SU-DHL-6 (cell line): ENCODE results near the gene PRKAG3.
"Not testable (repeated sequence)": the region's sequence is repeated elsewhere in the genome, so short reads cannot be mapped to it uniquely, and the experiment has no call there.

Experiments used
- H2AFZ ChIP-seq: fragments of 200-600 bp; sonication (generic); 2 replicates; pipeline ENCODE4 v1.6.1; 2014; ENCODE audit warnings: low read depth, mild to moderate bottlenecking, moderate library complexity, mixed read lengths, antibody characterized with exemption, low read length; ENCODE audit not compliant: severe bottlenecking
- H3F3A ChIP-seq: fragments of 200-600 bp; shearing (Covaris generic); 2 replicates; pipeline ENCODE4 v1.6.0; 2016; ENCODE audit warnings: antibody characterized with exemption, mild to moderate bottlenecking; ENCODE audit not compliant: insufficient read depth
- H3K27ac ChIP-seq: fragments of 200-600 bp; sonication (generic); 2 replicates; pipeline ENCODE4 v1.5.1; 2016; ENCODE audit warnings: low read depth, mild to moderate bottlenecking, low read length, moderate library complexity, mixed read lengths
- H3K27me3 ChIP-seq: fragments of 200-600 bp; sonication (generic), shearing (Covaris generic); 2 replicates; pipeline ENCODE4 v1.6.0; 2014; ENCODE audit warnings: mild to moderate bottlenecking, low read length
- H3K36me3 ChIP-seq: fragments of 200-600 bp; sonication (generic); 2 replicates; pipeline ENCODE4 v1.6.1; 2014; ENCODE audit warnings: mild to moderate bottlenecking, low read length, mixed read lengths
- H3K4me2 ChIP-seq: fragments of 300-600, 200-600 bp; shearing (Covaris generic), sonication (generic); 2 replicates; pipeline ENCODE4 v1.6.0; 2014; ENCODE audit warnings: low read length, low read depth, mild to moderate bottlenecking; ENCODE audit not compliant: poor library complexity, severe bottlenecking
- H3K4me3 ChIP-seq: fragments of 200-600 bp; sonication (generic); 2 replicates; pipeline ENCODE4 v1.5.1; 2014; ENCODE audit warnings: antibody characterized with exemption, low read length, mild to moderate bottlenecking, mixed read lengths; ENCODE audit not compliant: insufficient read depth, poor library complexity, severe bottlenecking
- H3K79me2 ChIP-seq: fragments of 200-600 bp; sonication (generic); 2 replicates; pipeline ENCODE4 v1.6.1; 2014; ENCODE audit warnings: mild to moderate bottlenecking, low read length, moderate library complexity; ENCODE audit not compliant: insufficient read depth
- H3K9ac ChIP-seq: fragments of 200-600 bp; sonication (generic); 2 replicates; pipeline ENCODE4 v1.7.0; 2014; ENCODE audit warnings: mild to moderate bottlenecking, low read length
- H3K9me2 ChIP-seq: fragments of 200-600 bp; sonication (generic); replicated peaks from 2 replicates; pipeline ENCODE4 v1.6.1; 2014; ENCODE audit warnings: low read length; ENCODE audit not compliant: insufficient read depth
- H3K9me3 ChIP-seq: fragments of 200-600 bp; sonication (generic); 2 replicates; pipeline ENCODE4 v1.6.1; 2014; ENCODE audit warnings: low read length, mixed read lengths; ENCODE audit not compliant: insufficient read depth
- H4K20me1 ChIP-seq: fragments of 200-600 bp; sonication (generic); 2 replicates; pipeline ENCODE4 v1.6.1; 2014; ENCODE audit warnings: low read depth, mild to moderate bottlenecking, antibody characterized with exemption, low read length, moderate library complexity, mixed read lengths
- CTCF ChIP-seq: fragments of 200-600 bp; sonication (generic); IDR thresholded peaks from one replicate; pipeline ENCODE4 v1.5.1; 2017; ENCODE audit warnings: antibody characterized with exemption, mild to moderate bottlenecking, low read length, moderate library complexity; ENCODE audit not compliant: insufficient read depth, poor library complexity, severe bottlenecking
- EZH2phosphoT487 ChIP-seq: fragments of 200-600 bp; sonication (generic), shearing (Covaris generic); conservative IDR thresholded peaks from 2 replicates; pipeline ENCODE4 v1.6.1; 2018; ENCODE audit warnings: mild to moderate bottlenecking, antibody characterized with exemption, low read length, moderate library complexity, mixed read lengths

Gene PRKAG3

GRCh38 chr2:218849721-218850120, 18.1 kb upstream of the PRKAG3 start:
- Histone ChIP-seq H3K27ac (no peak overlapping the region), H3K4me3 (no peak overlapping the region)
- TF ChIP-seq CTCF, result no peak
- no peak for TF ChIP-seq EZH2phosphoT487

GRCh38 chr2:218846963-218847362, 15.4 kb upstream of the PRKAG3 start:
- H3K27ac ChIP-seq, H3K79me2 ChIP-seq, H2AFZ ChIP-seq, H3K9me2 ChIP-seq, H3F3A ChIP-seq, H3K4me2 ChIP-seq, H3K9ac ChIP-seq, H3K4me3 ChIP-seq, H3K27me3 ChIP-seq, H4K20me1 ChIP-seq, H3K36me3 ChIP-seq, H3K9me3 ChIP-seq: not testable (repeated sequence)

More at GRCh38 chr2:218849721-218850120, 18.1 kb upstream of the PRKAG3 start:
- no peaks in the 10 kb centered on the region for H3K79me2 ChIP-seq
- H3K9me3 ChIP-seq, result no peaks in the 10 kb centered on the region
- H3K9me2 ChIP-seq, result no peaks in the 10 kb centered on the region
- H3K9ac ChIP-seq, result no peak overlapping the region
- H3F3A ChIP-seq, result no peaks in the 10 kb centered on the region
- no peaks in the 10 kb centered on the region for H4K20me1 ChIP-seq
- H3K27me3 ChIP-seq, result no peaks in the 10 kb centered on the region
- no peaks in the 10 kb centered on the region for H3K36me3 ChIP-seq
- H3K4me2 ChIP-seq, result no peak overlapping the region
- no peak overlapping the region for H2AFZ ChIP-seq

- H3K27ac ChIP-seq, H4K20me1 ChIP-seq, H3K27me3 ChIP-seq, H2AFZ ChIP-seq, H3K9ac ChIP-seq, H3K4me2 ChIP-seq, H3K9me3 ChIP-seq, H3K9me2 ChIP-seq, H3F3A ChIP-seq, H3K79me2 ChIP-seq, H3K36me3 ChIP-seq, H3K4me3 ChIP-seq: not testable (repeated sequence)
Measured at GRCh38 chr2:218844334-218844733, 12.7 kb upstream of the PRKAG3 start.

- H4K20me1 ChIP-seq, result no peaks in the 10 kb centered on the region
- H3K4me3 ChIP-seq, result no peak overlapping the region
- no peaks in the 10 kb centered on the region for H3K36me3 ChIP-seq
- no peak overlapping the region for H3K4me2 ChIP-seq
- H3K9ac ChIP-seq, result no peak overlapping the region
- H3K79me2 ChIP-seq, result no peaks in the 10 kb centered on the region
- H3F3A ChIP-seq, result no peaks in the 10 kb centered on the region
- no peak overlapping the region for H3K27ac ChIP-seq
- H2AFZ ChIP-seq, result no peak overlapping the region
- H3K27me3 ChIP-seq, result no peaks in the 10 kb centered on the region
- no peaks in the 10 kb centered on the region for H3K9me3 ChIP-seq
- no peaks in the 10 kb centered on the region for H3K9me2 ChIP-seq
- TF ChIP-seq EZH2phosphoT487, result no peak
- no peak for TF ChIP-seq CTCF
Measured at GRCh38 chr2:218839888-218840287, 8.3 kb upstream of the PRKAG3 start.
